Cardiac fibroblast (primary cell): ENCODE results near the gene ARL16.
A peak's percentile ranks its signal among the peaks of the same experiment; 100 is the strongest.

Source experiments
- DNase-seq, 2 donors: peaks; one replicate each; pipeline versions ENCODE4 v3.0.0 to v3.0.0-alpha.2; 2010; ENCODE audit warnings: low read depth in 2 of 2
- H3K4me3 ChIP-seq, 2 donors: replicated peaks in 1 of 2; 1 replicate in 1 of 2; 2 replicates in 1 of 2; pipeline ENCODE4 v1.5.1; 2011; ENCODE audit warnings: low read depth in 2 of 2, low read length in 2 of 2, mild to moderate bottlenecking in 2 of 2, moderate library complexity in 1 of 2
- CTCF ChIP-seq: IDR thresholded peaks from one replicate; pipeline ENCODE4 v1.5.1; 2011; ENCODE audit warnings: low read depth, mild to moderate bottlenecking, low read length, inconsistent platforms

Gene ARL16

GRCh38 chr17:81701288-81702071 is 17.9 kb upstream of the ARL16 start:
- TF ChIP-seq CTCF, result no peak
- peak overlapping the region; percentile 71 to 85 for H3K4me3 ChIP-seq
- DNase-seq, result no peak

GRCh38 chr17:81700353-81701287 is 17.0 kb upstream of the ARL16 start:
- H3K4me3 ChIP-seq, result no peak overlapping the region

GRCh38 chr17:81697261-81698044 is 13.9 kb upstream of the ARL16 start:
- no peak for TF ChIP-seq CTCF
- DNase-seq, result no peak
- no peak overlapping the region for H3K4me3 ChIP-seq

More at GRCh38 chr17:81700353-81701287, 17.0 kb upstream of the ARL16 start:
- no peak for TF ChIP-seq CTCF
- no peak for DNase-seq

GRCh38 chr17:81696218-81696941 is 12.8 kb upstream of the ARL16 start:
- TF ChIP-seq CTCF, result no peak
- DNase-seq, result no peak
- H3K4me3 ChIP-seq, result no peak overlapping the region

- DNase-seq, result no peak
- TF ChIP-seq CTCF, result no peak
- H3K4me3 ChIP-seq, result no peak overlapping the region
Observed at GRCh38 chr17:81695801-81696200, 12.2 kb upstream of the ARL16 start.

- H3K4me3 ChIP-seq, result no peak overlapping the region
- no peak for DNase-seq
- no peak for TF ChIP-seq CTCF
Observed at GRCh38 chr17:81695211-81695610, 11.6 kb upstream of the ARL16 start.
